C1 segment of cervical spinal cord (tissue), 14 donors: Measurements from ENCODE around the gene SLC8A3.

Experiments
- DNase-seq, 14 donors: peaks; one replicate each; lab custom pipeline; 2025; lab: John Stamatoyannopoulos, UW

SLC8A3 gene

DNA sequence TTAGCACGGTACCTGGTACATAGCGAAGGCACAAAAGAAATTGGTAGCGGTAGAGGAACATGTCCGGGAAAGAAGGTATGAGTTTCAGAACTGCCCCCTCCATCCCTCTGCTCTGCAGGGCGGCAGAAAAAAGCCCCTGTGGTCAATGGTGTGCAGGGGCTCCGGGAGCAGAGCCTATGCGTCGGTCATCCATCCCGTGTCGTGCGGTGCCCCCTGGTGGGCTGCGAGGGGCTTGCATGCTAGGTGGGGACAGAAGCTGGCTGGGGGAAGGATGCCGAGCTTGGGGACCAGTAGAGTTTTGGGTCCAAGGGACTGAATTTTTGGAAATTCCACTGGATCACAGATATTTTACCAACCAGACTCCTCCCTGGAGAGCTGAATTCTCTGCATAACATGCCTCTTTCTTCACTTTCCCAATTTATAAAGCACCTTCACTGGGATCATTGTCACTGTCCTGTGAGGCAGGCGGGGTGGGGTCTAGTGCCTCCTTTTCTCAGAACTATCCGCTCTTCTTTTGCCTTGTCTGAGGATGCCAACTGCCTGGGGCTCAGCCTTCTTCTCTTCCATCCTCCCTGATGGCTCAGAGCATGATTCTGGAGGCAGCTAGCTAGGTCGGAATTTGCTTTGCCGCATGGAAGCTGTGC is 160.8 kb downstream of the SLC8A3 start:
- DNase-seq: peak in 13 of 14 donors; percentile 4 to 83 (median 58)

DNA sequence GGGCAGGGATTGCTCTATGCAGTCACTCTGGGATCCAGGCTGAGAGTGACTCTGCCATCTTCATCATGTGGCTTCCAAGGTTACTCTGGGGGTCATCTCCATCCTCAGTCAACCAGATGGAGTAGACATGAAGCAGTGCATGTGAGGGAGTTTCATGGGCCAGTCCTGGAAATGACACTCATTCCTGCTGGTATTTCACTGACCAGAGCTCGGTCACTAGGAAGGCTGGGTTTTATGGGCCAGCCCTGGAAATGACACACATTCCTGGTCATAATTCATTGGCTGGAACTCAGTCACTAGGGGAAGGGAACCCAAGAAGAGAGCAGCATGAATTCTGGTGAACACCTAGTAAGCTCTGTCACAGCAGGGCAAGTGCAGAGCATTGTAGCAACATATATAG is 164.9 kb downstream of the SLC8A3 start:
- DNase-seq: no peak

DNA sequence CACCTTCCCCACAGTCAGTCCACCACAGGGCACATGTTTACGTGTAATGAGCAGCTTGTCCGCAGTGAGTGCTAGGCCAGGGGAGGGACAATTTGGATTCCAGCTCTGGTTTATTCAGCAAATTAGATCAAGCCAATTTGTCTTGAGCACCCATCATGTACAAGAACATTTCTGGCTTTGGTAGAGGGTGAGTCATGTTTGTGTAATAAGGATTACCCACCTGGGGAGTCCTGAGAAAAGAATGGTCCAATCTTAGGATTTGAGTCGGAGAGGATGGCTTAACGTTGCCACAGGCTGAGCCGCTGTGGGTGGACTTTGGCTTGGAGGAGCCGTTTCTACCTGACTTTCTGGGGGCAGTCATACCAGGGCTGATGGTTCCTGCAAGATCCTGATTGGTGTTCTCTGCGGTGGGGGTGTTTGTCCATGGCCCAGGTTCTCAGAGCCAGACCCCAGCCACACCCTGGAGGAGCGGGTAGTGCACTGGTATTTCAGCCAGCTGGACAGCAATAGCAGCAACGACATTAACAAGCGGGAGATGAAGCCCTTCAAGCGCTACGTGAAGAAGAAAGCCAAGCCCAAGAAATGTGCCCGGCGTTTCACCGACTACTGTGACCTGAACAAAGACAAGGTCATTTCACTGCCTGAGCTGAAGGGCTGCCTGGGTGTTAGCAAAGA is 165.8 kb downstream of the SLC8A3 start:
- DNase-seq: no peak

DNA sequence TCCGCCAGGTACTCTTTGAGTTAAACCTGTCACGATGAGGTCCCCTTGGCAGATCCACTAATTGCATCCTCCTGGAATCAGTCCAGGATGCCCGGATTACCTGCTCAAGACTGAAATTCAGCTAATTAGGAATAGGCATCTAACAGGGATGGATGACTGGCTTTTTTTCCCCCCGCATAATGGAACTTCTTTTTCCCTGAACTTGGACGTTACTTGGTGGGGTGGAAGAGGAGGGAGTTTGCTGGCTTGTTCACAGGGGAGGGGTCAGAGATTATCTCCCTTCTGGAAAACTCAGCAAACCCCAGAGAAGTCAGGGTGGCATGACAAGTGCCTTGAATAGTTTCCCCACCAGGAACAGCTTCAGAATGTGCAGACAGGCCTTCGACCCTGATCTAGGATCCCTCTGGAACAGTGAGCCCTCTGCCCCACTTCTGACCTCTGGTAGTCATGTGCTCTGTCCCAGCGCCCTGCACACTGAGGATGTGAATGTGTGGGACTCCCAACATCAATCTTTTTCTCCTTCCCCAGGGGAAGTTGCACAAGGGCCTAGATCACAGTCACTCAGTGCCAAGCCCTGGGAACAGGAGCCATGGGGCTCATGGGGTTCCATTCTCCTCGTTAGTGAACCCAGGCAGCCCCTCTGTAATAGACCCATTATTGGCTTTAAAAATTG is 167.1 kb downstream of the SLC8A3 start:
- DNase-seq: no peak

DNA sequence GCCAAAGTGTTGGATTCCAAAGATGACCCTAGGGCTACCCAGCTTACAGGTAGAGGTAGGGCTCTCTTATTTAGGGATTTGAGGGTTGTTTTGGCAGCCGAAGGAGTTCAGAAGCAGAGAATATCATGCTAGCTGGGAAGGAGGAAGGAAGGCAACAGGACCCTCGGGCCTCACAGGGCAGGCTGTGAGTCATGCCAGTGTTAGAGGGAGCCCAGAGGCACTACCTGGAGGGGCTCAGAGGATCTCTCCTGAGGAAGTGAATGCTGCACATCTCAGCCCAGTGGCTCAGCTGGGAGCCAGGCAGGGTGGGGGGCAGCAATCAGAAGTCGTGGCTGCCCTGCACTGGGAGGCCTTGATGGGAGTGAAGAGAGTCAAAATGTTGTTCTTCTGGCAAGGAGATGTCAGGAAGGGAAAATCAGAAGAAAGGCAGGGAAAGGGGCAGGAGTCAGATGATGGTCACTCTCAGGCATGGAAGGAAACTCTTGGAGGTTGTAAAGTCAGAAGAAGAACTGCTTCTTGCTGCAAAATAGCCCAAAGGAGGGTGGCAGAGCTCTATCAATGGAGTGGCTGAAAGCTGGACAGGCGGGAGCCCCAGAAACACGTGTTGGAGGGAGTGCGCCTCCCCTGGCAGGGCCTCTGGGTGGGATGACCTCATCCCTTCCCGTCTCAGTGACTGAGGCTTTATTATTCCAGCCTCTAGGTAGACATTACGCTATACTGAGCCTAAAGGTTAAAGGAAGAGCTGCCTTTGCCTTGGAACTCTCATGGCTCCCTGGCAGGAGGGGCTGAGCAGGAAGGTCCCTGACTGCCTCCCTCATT is 168.2 kb downstream of the SLC8A3 start:
- DNase-seq: peak in 6 of 14 donors; percentile 2 to 76 (median 18)

DNA sequence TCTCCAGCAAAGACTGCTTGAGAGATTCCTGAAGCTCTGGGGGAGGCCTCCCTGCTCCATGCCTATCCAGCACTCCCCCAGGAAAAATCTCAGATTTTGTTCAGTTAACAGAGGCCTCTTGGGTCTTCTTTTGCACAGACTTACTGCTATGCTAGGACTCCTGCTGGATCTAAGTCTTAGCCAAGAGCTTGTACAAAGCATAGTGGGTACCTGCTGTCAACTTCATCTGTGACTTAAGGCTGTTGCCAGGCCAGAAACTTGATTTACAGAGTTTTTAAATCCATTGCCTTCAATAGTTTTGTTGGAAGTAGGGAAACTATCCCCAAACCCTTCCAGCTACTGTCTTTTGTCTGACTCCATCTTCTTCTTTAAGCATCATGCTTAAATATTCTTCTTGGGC is 169.1 kb downstream of the SLC8A3 start:
- no peak for DNase-seq

DNA sequence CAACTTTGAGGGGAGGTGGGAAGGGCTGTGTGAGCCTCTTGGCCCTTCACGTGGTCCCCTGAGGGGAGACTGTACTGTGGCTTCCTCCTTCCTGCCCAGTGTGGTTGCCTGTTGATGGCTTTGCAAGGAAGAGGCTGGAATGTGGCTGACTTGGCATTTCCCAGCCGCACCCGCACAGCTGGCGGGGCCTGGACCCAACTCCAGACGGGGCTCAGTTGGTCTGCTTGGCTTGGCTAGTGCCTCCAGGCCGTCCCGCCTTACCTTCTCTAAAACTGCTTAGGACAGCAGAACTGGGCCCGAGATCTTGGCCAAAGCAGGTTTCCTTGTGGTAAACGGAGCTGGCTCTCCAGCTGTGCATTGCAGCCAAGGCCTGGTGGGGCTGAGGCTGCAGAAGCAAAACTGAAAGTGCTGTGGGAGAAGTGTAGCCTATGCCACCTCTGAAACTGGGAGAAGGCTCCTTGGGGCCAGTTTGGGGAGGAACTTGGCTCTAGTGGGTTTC is 170.0 kb downstream of the SLC8A3 start:
- DNase-seq: peak in 9 of 14 donors; percentile 7 to 65 (median 31)

DNA sequence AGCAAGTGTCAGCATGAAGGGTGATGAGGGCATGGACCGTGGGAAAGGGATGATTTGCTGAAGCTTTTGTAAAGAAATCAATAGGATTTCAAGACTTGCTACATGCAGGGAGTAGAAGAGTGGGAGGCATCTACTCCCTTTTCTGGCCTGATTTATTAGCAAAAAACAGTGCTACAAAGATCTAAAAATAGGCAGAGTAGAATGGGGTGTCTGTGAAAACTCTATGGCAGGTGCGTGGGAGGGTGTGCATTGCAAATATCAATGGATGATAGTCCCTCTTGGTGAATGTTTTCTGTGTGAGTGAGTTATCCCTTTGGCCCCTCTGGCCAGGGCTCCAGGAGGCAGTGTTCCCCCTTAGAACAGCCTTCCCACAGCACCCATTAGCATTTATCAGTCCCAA is 170.5 kb downstream of the SLC8A3 start:
- no peak for DNase-seq

DNA sequence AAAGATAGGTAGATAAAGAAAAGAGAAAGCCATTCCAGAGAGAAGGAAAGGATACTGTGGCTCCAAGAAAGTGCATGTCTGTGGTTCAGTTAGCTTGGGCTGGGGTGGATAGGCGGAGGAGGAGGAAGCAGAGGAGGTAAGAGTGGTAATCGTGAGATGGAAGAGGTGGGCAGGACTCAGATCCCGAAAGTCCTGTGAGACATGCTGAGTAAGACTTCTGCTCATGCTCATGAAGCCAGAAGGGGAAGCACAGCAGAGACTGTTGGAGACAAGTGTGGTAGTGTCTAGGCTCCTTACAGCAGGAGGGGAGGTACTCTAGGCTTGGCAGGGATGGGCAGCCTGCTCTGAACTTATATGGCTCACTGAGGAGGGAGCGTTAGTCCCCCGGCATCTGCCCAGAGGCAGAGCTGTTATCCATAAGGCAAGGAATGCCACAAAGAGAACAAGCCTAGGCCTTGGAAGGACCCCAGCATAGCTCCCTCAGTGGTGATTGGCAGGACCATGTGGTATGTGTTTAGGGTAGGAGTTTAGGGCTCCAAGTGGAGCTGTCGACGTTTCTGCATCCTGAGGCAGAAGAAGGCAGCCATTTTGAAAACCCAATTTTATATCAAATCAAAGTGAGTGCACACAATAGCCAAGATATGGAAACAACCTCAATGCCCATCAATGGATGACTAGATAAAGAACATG is 174.2 kb downstream of the SLC8A3 start:
- DNase-seq: no peak

DNA sequence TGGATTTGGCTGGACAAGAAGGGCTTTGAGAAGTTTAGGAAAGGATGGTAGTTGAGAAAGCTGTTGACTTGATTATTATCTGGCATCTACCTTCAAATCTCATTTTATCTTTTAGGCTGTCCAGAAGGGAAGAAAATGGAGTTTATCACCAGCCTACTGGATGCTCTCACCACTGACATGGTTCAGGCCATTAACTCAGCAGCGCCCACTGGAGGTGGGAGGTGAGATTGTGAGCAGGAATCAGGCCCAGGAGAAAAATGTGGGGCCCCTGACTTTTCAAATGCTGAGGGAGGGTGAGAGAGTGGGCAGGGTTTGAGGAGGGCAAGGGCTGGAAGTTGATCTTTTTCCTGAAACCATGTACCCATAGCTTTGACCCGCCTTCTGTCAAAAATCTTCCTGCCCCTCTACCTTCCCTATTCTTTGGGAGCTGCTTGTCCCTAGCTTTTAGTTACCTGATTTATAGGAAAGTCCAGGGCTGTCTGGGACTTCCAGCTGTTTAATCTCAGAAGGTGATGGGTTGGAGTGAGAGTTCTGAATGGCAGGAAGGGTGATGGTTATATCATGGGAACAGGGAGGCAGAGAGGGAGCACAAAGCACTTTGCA is 175.4 kb downstream of the SLC8A3 start:
- DNase-seq: peak in 6 of 14 donors; percentile 3 to 27 (median 8)

DNA sequence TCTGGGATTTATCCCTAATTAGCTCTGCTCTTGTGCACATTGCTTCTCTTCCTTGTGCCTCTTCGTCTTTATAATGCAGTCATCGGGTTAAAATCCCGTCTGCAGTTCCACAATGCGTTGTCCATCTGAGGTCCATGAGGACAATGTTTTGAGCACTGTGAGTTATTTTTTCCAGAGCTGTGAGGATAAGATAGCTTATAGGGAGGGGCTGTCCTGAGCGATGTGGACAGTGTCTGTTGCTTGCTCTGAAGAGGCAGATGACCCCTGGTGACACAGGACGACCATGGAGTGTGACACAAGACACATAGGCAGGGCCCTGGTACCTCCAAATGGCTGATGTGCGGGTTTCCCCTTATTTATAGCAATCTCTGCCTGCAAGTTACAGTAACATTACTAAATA is 177.0 kb downstream of the SLC8A3 start:
- DNase-seq: no peak

DNA sequence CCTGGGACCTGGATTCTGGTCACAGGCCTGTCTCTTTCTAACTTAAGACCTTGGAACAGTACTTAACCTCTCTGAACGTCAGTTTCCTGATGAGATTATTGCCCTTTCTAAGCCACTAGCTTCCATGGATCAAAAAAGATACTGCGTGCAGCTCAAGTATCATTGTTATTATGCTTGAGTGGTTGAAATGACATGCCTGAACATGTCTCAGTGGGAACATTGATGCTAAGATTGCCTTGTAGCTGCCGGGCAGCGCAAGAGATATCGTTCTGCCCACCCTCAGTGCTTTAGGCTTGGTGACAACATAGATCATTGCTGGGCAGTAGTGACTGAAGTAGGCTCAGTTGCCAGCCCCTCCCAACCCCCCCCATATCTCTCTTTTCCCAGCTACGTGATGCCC is 177.7 kb downstream of the SLC8A3 start:
- no peak for DNase-seq

DNA sequence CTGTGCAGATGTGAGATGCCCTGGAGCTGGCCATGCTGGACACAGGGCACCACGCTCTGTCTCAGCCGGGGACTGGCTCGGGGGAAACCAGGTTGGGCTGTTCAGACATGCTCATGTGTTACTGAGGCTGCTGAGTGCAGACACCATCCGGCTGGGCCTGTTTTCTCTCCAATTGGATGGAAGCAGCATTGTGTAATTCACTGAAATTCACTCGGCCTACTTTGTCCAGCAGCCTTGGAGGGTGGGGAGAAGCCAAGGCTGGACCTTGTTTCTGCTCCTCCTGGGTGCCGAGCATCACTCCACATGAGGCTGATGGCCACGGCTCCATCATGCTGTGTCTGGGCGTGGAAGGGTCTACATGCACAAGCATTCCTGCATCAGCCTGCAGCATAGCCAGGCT is 178.8 kb downstream of the SLC8A3 start:
- no peak for DNase-seq

DNA sequence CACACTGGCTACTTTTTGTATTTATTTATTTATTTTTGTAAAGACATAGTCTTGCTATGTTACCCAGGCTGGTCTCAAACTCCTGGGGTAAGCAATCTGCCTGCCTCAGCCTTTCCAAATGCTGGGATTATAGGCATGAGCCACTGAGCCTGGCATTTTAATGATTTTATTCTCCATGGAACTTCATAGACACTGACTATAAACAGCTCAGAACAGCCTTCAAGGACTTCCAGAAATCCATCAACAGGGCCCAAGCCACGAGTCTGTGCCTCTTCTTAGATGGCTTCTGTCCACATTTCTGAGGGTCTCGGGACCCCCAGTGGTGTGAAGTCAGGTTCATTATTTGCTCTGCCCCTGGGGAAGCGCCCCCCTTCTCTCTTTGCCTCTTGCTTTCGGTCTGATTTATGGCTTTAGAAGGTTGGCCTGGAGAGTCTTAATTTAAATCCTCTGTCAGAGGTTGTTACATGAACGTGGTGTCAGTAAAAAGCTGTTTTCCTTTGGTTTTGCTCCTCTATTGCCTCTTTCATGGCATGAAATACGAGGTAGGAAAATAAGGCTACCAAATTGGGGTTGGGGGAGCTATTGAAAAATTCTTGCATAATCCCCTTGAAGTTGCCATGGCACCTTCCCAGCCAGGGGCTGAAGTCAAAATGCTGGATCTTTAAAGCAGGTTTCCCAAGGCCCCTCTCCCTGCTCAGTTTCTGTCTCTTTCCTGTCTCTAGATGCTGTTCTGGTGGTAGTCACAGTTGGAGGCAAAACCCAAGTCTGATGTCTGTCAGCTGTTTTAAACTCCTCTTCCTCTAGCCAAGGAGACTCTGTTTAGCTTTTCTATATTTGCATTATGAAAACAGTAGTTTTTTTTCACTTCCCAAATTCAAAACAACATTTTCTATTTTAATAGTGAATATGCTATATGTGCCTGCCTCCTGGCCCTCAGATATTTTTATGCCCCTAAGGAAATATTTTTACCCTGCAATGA is 180.2 kb downstream of the SLC8A3 start:
- DNase-seq: no peak

DNA sequence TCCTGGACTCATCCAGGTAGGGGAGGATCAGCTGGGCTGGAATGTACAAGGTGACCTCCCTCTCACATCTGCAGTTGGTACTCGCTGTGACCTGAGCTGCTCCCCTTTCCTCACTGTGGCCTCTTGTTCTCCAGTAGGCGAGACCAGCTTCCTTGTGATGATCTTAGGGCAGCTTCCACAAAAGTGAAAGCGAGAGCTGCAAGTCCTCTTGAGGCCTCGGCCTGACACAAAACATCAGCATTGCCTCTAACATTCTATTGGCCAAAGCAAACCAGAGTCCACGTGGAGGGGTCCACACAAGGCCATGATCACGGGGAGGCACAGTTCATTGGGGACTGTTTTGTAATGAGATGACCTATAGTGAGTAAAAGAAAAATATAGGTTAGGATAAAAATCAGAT is 182.1 kb downstream of the SLC8A3 start:
- no peak for DNase-seq

DNA sequence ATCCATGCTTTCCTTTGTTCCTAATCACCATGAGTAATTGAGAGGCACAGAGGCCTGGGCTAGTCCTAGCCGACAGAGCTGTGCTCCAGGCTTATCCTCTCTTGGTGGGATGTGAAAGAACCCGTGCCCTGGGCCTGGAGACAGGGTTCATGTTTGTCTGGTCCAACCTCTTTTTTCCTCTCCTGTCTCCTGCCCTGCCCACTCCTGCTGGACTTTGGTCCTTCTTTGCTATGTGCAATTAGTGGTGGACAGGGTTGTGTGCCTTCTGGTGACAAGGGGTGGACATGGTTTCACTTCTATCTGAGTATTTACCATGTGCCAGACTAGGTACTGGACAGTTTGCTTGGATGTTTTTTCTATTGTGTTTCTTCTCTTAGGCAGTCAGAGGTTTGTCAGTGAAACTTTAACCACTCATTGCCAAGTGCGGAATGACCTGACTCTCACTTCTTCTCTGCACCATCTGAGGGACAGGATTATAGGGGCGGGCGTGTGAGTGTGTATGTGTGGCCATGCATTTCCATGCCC is 183.4 kb downstream of the SLC8A3 start:
- no peak for DNase-seq

DNA sequence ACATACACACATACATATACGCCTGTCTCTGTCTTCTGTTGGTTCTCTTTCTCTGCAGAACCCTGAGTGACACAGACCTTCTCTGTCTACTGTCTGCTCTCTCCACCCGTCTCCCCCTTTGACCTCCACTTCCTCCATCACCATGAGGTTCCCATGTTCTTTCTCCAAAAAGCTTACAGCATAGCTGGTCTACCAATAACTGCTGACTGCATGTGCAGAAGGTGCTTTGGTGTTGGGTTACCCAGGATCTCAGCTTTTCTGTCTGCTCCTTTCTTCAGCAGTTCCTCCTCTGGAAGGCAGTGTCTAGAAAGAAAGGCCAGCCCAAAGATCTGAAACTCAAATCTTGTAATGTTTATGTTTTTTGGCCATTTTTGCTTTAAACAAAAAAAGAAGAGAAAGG is 184.0 kb downstream of the SLC8A3 start:
- DNase-seq: no peak

DNA sequence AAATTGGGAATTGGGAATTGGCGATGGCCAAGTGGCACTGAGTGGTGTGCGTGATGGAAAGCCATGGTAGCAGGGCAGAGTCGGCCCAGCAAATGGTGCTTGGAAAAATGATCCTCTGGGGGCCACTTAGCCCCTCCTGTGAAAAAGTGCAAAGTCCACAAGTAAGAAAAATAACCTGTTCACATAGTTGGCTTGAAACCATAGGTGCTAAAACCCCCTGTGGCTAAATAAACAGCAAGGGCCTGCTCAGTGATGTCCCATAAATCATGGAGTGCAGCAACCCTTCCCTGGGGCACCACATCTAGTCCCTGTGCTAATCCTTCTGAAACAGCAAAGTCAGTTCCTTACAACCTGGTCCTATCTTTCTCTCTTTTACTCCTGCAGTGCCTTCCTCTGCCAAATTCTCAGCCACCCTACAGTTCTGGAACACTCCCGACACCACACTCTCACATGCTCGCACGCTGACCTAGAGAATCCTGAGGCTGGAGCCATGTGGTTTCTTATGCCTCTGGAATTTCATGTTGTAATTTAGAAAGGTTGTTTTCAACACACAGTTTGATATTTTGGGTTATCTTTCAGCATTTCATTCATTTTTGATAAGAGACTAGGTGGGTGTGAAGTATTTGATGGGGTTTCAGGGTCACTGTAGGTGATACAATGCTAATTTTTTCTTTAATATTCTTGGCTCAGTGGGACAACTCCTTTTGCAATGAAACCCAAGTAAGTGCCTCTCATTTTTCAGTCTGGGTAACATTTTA is 186.0 kb downstream of the SLC8A3 start:
- no peak for DNase-seq

DNA sequence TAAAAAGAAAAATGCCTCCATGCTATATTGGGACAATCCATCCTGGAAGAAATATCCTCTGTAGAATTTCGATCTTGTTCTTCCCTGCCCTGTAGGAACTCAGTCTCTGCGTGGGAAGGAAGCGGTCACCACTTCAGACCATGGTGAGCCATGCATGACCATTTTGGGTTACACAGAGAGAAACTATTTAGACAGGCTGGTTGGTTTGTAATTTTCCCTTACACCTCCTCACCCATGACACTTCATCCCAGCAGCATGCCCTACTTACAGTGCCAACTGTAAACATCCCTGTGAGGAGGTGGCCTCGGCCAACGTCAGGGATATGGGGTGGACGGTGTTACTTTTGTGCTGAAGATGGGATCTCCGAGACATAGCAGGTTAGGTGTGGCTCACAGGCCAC is 188.2 kb downstream of the SLC8A3 start:
- no peak for DNase-seq
